GM19193 (cell line): Measurements from ENCODE around the gene PGR.

Source experiments
- POLR2A ChIP-seq: IDR thresholded peaks from 4 replicates; pipeline ENCODE4 v1.6.1; 2011; ENCODE audit not compliant: insufficient read depth, insufficient read length; ENCODE audit errors: extremely low read depth

PGR gene

DNA sequence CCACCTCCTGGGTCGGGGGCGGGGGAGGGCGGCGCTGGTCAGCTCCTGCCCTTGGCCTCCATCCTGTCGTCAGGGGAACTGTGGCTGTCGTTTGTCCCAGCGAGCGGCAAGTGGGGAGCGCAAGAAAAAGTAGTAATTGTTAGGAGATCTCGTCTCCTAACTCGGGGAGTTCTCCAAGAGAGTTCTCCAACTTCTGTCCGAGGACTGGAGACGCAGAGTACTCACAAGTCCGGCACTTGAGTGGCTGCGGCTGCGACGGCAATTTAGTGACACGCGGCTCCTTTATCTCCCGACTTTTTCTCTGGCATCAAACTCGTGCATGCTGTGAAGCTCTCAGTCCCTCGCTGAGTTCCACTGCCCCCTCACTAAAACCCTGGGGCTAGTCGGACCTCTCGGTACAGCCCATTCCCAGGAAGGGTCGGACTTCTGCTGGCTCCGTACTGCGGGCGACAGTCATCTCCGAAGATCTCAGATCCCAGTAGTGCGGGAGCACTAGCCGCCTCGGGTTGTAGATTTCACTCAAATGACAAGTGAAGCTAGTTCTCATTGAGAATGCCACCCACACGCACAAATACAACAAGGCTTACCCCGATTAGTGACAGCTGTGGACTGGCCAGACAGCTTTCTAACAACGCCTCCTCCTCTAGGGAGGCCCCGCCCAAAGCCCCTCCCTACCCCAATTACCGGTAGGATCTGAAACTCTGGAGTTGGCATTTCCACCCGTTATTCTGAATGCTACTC is at the start of gene PGR:
Gene PGR (minus strand): TSS at position 611 of the 741 bp plus-strand sequence. CDS start 743 bp downstream, outside the sequence.
- TF ChIP-seq POLR2A, result no peak

DNA sequence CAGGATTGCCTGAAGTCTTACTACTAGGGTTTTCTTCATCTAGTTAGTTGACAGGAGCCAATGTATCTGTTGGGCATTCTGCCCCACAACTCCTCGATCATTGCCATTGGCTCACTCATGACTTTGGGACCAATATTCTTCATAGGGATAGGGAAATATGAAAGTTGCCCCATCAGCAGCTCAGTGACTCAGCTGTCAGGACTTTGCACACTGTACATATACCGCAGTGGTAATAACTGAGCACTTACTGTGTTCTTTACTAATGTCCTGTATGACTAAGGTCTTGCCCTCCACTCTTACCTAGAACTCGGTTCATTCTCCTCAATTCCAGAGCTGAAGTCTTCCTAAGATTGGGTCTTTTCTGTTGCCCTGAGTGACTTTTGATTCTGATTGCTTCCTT is 46.8 kb upstream of the PGR start:
- no peak for TF ChIP-seq POLR2A

DNA sequence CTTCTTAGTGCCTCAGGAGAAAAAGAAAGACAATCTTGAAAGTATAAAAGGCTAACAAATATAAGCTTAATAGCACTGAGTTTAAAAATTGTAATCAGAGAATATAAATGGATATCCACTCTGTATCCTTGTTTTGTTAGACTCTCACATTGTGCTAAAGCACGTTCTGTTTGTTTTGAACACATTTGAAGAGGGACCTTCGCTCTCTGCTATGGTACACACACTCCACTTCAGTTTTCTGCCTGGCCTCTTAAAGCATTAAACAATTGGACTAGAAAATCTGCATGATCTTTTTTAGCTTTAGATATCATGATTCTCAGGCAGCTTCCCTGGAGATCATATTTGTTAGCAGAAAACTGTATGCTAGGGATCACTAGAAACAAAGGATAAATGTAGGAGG is 40.3 kb upstream of the PGR start:
- TF ChIP-seq POLR2A, result no peak

DNA sequence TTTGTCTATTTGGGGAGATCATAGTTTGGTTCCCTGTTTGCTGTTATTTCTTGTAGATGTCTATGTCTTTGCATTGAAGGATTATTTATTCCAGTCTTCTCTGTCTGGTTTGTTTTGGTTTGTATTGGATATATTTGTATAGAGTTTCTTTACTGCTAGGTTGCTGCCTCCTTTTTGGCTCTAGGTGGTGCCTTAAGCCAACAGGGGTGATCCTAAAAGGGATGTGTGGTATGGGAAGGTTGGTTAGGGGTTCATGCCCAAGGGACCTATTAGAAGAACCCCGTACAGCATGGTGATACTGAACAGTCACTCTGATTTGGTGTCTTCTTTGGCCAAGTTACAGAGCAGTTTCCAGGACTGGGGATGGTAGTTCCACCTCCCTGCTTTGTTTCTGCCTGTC is 36.4 kb upstream of the PGR start:
- TF ChIP-seq POLR2A, result no peak

DNA sequence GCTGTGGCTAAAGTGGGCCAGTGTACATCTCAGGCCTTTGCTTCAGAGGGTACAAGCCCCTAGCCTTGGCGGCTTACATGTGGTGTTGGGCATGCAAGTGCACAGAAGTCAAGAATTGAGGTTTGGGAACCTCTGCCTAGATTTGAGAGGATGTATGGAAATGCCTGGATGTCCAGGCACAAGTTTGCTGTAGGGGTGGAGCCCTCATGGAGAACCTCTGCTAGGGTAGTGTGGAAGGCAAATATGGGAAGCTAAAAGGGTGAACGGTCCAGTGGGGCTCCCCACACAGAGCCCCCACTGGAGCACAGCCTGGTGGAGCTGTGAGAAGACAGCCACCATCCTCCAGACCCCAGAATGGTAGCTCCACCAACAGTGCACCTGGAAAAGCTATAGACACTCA is 28.5 kb upstream of the PGR start:
- TF ChIP-seq POLR2A, result no peak

DNA sequence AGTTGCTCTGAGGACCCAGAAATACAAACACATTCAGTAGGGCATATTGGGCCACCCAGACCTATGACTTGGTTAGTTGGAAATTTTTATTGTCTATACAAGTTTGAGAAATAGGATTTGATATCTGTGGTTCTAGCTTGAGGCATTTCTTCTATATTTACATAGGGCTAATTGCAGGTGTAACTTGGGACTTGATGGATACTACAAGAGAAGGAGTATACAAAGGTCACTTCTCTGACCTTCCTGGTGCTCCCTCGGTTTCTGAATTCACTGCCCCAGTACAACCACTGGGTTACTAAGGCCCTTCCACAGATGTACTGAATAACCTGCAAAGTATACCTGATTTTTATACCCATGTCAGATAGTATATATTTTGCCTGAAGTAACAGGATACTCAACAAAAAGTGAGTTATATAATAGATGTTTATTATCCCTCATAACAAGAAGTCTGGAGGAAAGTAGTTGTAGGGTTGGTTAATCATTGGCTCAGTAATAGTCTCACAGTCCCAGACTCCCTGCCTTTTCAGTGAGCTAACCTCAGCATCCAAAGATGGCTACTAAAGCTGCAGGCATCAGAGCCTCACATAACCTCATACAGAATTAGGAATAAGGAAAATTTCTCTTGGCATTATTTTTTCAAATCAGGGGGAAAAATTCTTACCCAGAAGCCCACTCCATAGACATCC is 8.8 kb upstream of the PGR start:
- TF ChIP-seq POLR2A, result no peak

DNA sequence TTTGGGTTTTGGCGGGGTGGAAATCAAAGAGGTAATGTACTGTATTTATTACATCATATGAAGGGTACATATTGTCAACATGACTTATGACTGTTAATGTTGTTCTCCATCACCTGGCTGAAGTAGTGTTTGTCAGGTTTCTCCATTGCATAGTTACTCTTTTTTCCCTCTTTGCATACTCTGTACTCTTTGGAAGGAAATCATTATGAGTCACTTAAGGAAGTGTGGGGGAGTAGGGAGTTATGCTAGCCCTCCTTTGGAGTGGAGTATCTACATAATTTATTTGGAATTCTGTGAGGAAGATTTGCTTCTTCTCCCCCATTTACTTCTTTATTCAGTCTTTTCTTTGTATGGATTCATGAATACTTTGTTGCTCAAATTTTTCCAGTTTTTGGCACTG is 3.6 kb upstream of the PGR start:
- TF ChIP-seq POLR2A, result no peak

DNA sequence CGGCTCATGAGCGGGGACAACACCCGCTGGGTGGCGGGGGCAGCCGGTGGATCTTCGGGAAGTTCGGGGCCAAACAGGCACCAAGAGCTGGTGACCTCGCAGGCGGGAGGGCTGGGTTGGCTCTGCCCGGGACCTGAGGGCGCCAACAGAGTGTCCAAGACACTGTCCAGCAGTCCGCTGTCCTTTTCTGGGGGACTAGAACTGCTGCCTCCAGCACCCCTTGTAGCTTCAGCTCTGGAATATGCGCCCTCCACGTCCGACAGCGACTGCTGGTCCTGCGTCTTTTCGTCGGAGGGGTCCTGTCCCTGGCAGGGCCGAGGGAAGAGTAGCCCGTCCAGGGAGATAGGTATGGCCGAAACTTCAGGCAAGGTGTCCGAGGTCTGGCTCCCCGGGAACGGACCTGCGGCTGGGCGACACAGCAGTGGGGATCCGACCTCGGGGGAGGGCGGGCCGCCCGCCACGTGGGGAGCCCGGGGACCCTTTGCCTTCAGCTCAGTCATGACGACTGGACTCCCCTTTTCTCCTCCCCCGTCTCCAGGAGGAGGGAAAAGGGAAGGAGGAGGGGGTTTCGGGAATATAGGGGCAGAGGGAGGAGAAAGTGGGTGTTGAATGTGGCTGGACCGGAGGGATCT is 926 bp downstream of the PGR start:
- no peak for TF ChIP-seq POLR2A

DNA sequence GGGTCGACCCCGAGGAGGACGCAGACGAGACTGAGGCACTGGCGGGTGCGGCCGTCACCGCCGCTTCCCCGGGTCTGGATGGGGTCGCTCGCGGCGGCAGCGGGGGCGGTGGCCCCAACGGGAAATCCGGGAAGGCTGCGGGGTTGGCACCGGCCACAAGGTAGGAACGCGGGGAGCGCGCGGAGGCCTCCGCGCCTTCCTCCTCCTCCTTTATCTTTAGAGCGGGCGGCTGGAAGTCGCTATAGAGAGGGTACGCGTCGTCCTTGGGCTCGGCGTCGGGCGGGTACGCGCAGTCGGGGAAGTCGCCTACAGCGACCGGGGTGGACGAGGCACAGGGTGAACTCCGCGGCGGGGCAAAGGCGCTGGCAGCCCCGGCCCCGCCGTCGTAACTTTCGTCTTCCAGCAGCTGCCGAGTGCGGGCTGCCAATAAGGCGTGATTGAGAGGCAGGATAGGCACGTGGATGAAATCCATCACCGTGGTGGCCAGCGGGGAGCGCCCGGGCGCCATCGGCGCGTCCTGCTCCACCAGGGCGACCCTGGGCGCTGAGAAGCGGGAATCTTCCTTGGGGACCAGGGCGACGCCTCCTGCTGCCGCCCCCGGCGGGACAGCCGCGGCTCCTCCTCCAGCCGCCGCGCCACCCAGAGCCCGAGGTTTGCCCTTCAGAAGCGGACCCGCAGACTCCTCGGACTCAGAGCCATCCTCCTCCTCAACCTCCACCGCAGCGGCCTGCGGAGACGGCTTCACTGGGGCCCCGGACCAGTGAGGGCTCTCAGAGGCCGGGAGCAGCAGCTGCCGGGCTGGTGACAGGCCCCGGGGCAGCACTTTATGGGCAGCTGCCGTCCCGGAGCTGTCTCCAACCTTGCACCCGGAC is 1.7 kb downstream of the PGR start:
- no peak for TF ChIP-seq POLR2A

DNA sequence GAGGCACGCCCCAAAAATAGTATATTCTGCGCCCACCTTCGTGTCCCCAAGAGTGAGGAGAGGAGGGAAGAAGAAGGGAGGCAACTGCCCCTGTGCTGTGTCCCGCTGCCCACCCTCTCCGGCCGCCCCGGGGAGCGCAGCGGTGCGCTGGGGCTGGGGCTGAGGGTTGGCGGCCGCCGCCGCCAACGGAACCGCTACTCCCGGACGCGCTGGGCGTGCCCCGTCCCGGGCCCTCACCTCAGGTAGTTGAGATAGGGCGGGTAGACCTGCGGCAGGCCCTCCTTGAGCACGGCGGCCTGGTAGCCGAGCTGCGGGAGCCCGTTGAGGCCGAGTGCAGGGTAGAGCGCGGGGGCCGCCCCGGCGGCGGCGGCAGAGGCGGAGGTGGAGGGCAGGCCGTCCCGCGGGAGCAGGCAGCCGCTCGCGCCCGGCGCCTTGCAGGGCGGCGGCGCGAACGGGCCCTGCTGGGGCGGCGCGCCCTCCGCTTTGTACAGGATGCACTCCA is 2.4 kb downstream of the PGR start:
- TF ChIP-seq POLR2A, result no peak

DNA sequence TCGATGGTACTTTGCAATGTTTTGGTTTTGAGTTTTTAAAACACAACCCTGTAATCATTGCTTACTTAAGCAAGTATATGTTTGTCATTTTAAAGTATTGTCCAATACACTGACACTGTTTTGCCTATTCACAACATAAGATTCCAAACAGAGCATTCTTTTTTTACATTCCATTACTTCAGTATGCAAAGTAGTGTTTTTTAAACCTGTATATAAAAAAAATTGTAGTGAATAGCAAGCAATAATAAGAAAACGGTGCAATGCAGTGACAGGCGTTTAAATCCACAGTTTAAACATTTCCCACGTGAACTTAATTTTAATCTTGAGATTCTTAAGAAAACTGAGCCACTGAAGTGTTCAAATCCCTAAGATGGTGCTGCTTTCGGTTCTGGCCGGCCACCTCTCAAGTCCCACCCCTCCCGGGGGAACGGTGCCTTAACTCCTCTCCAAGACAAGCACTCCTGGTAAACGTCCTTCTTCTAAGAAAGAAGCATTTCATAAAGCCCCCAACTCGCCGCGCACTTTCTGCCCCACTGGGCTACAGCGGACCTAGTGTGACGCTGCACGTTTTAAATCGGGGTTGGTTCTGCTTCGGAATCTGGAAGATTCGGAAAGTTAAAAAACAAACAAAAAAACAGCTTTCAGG is 2.9 kb downstream of the PGR start:
- no peak for TF ChIP-seq POLR2A

DNA sequence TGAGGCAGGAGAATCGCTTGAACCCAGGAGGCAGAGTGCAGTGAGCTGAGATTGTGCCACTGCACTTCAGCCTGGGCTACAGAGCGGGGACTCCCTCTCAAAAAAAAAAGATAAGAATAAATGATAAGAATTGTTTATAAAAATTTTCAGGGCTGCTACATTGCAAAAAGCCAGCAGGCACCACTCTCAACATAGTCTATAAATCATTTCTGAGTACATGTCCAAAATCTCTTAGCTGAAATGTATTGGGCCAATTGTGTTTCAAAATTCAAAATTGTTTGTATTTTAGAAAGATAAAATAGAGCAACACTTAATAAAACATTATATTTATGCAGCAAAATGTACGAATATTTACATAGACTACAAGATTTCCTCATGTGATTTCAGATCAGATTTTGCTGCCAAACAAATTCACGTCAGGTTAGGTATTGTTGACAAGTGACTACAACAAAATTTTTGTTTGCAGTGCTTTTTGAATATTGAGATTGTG is 13.9 kb downstream of the PGR start:
- TF ChIP-seq POLR2A, result no peak

DNA sequence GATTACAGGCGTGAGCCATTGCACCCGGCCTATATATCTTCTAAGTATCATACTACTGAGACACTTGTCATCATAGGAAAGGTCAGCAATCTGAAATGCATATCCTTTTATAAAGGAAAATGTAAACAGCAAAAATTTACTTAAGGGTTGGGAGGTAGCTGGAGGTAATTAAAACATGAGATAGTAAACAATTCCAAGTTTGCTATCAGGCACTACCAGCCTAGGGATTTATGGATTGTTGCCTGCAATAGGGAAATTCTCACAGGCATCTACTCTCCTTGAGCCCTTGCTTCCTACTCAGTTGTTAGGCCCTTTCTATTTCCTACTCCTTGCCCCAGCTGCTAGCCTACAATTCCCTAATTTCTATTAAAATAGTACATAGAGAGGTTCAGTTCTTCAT is 16.1 kb downstream of the PGR start:
- TF ChIP-seq POLR2A, result no peak

DNA sequence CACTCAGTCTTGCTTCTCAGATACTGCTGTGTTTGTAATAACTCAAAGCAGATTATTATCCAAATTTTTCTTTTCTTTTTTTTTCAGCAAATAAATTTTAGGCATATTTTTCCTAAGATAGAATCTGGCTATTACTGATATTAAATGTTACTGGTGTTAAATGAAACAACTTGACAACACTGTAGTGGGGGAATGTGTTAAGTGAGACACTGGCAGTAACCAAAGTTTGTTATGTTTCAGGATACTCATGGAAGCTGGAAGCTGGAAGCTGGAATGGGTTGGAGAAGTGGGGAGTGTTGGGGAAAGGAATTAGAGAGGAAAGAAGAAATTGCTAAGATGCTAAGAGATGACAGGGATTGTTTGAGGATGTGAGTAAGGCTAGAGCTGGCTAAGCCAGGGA is 24.9 kb downstream of the PGR start:
- TF ChIP-seq POLR2A, result no peak
